Keratinocyte (primary cell): ENCODE data around the gene STK35. TPM values are rescaled to one million over a fixed set of nuclear protein-coding genes. Genes with fewer than 3 reads are reported as not detected.

Experiments
- DNase-seq: peaks from one replicate; pipeline ENCODE4 v3.0.0-alpha.2; 2011; ENCODE audit warnings: low read depth, missing footprints, low spot score
- FAIRE-seq: peaks from 2 replicates; lab custom pipeline; 2011; peaks lifted over from hg19 to GRCh38; lab: Jason Lieb, UNC
- H2AFZ ChIP-seq: 2 replicates; pipeline ENCODE4 v1.6.0; 2012; ENCODE audit warnings: low read length, control low read depth, inconsistent platforms; ENCODE audit not compliant: control insufficient read depth
- H3K27ac ChIP-seq: 2 replicates; pipeline ENCODE4 v1.5.1; 2011; ENCODE audit warnings: low read length; ENCODE audit not compliant: control insufficient read depth, insufficient read depth
- H3K27me3 ChIP-seq: 3 replicates; pipeline ENCODE4 v1.6.0; 2011; ENCODE audit warnings: low read length; ENCODE audit not compliant: control insufficient read depth, insufficient read depth; ENCODE audit errors: extremely low read depth
- H3K36me3 ChIP-seq, 2 experiments: 2 replicates in 1 of 2; 3 replicates in 1 of 2; pipeline ENCODE4 v1.5.1; 2011; ENCODE audit warnings: low read length in 2 of 2, mild to moderate bottlenecking in 1 of 2; ENCODE audit not compliant: control insufficient read depth in 2 of 2, insufficient read depth in 2 of 2; ENCODE audit errors: extremely low read depth in 1 of 2
- H3K4me1 ChIP-seq: 3 replicates; pipeline ENCODE4 v1.5.1; 2011; ENCODE audit warnings: low read length; ENCODE audit not compliant: control insufficient read depth, insufficient read depth; ENCODE audit errors: extremely low read depth
- H3K4me2 ChIP-seq: 3 replicates; pipeline ENCODE4 v1.6.0; 2011; ENCODE audit warnings: low read depth, low read length; ENCODE audit not compliant: control insufficient read depth, insufficient read depth; ENCODE audit errors: extremely low read depth
- H3K4me3 ChIP-seq, 3 experiments: fragments of 200-600 bp in 1 of 3; sonication (generic) in 1 of 3; 2 replicates in 2 of 3; 3 replicates in 1 of 3; pipeline ENCODE4 v1.5.1; 2011 to 2016; ENCODE audit warnings: low read length in 3 of 3, mild to moderate bottlenecking in 3 of 3, control low read depth in 2 of 3, inconsistent platforms in 1 of 3, low read depth in 1 of 3, mixed read lengths in 1 of 3, mixed run types in 1 of 3, moderate library complexity in 1 of 3; ENCODE audit not compliant: control insufficient read depth in 2 of 3, insufficient read depth in 2 of 3; ENCODE audit errors: extremely low read depth in 1 of 3
- H3K79me2 ChIP-seq: 2 replicates; pipeline ENCODE4 v1.6.0; 2012; ENCODE audit warnings: low read length; ENCODE audit not compliant: control insufficient read depth, insufficient read depth
- H3K9ac ChIP-seq: 3 replicates; pipeline ENCODE4 v1.6.0; 2011; ENCODE audit warnings: low read length; ENCODE audit not compliant: control insufficient read depth, insufficient read depth; ENCODE audit errors: extremely low read depth
- H3K9me1 ChIP-seq: 3 replicates; pipeline ENCODE4 v1.6.0; 2011; ENCODE audit warnings: low read length; ENCODE audit not compliant: control insufficient read depth, insufficient read depth; ENCODE audit errors: extremely low read depth
- H3K9me3 ChIP-seq: 2 replicates; pipeline ENCODE4 v1.5.1; 2012; ENCODE audit warnings: low read depth, low read length; ENCODE audit not compliant: control insufficient read depth
- H4K20me1 ChIP-seq: 3 replicates; pipeline ENCODE4 v1.6.0; 2011; ENCODE audit warnings: low read length; ENCODE audit not compliant: control insufficient read depth, insufficient read depth; ENCODE audit errors: extremely low read depth
- CTCF ChIP-seq, 3 experiments: IDR thresholded peaks in 1 of 3; conservative IDR thresholded peaks in 1 of 3; optimal IDR thresholded peaks in 1 of 3; 2 replicates in 2 of 3; 3 replicates in 1 of 3; pipeline versions ENCODE3 to v1.5.1; 2011; ENCODE audit warnings: low read length in 3 of 3, mild to moderate bottlenecking in 3 of 3, moderate library complexity in 2 of 3, control low read depth in 1 of 3, inconsistent platforms in 1 of 3; ENCODE audit not compliant: insufficient read depth in 2 of 3; ENCODE audit errors: extremely low read depth in 1 of 3
- EZH2 ChIP-seq: IDR thresholded peaks from one replicate; pipeline ENCODE4 v1.6.1; 2012; ENCODE audit warnings: inconsistent platforms, mild to moderate bottlenecking, low read length, moderate library complexity
- dilution Hi-C: fragments of 300-500 bp; cut with MboI; formaldehyde crosslinking; loops from one replicate; pipeline ENCODE4 v1.7.0; 2020; ENCODE audit warnings: low sequenced_read_pairs; ENCODE audit not compliant: extremely low pct_ligation_motif_present
- polyA plus RNA-seq, 5 experiments: library from polyadenylated mRNA; depleted of rRNA in 3 of 5; stranded (reverse) in 3 of 5; stranded (forward) in 1 of 5; unstranded in 1 of 5; fragments of >200 nt; gene quantifications; 1 replicate in 1 of 5; 2 replicates in 3 of 5; 3 replicates in 1 of 5; pipeline versions ENCODE4 v1.2.1 to v1.2.3, GENCODE V29; 2011 to 2012; ENCODE audit warnings: missing spikeins in 2 of 5, low read depth in 1 of 5, low replicate concordance in 1 of 5

Gene STK35
- polyA plus RNA-seq, 1 donor (not counting 4 experiments of a cell fraction or from before 2014, with no cell fraction given), result 6.5 TPM

GRCh38 chr20:2116170-2116940 lies 14.7 kb downstream of the STK35 start:
- DNase-seq (no peak), FAIRE-seq (no peak)
- TF ChIP-seq EZH2, result no peak

GRCh38 chr20:2118783-2119182 lies 17.2 kb downstream of the STK35 start:
- H3K9ac ChIP-seq, result no peak overlapping the region
- H3K27ac ChIP-seq, result no peak overlapping the region
- DNase-seq, result no peak
- dilution Hi-C loops, result no loop called here
- peaks cover 3% of the 10 kb centered on the region for H4K20me1 ChIP-seq
- no peaks in the 10 kb centered on the region for H3K9me1 ChIP-seq
- peaks cover 21 to 27% of the 10 kb centered on the region in 2 experiments for H3K36me3 ChIP-seq
- H3K27me3 ChIP-seq, result no peaks in the 10 kb centered on the region
- peaks cover 5% of the 10 kb centered on the region for H3K4me1 ChIP-seq
- no peak overlapping the region for H3K4me3 ChIP-seq
- FAIRE-seq, result peak; percentile 26
- H2AFZ ChIP-seq, result no peak overlapping the region
- TF ChIP-seq CTCF (optimal IDR thresholded peaks at IDR 0.05 in 1 of 3, IDR thresholded peaks at IDR 0.05 in 1 of 3, conservative IDR thresholded peaks at IDR 0.05 in 1 of 3; ENCODE audit: extremely low read depth in 1 of 3, insufficient read depth in 2 of 3, low read length in 3 of 3) (no peak), EZH2 (no peak)
- H3K4me2 ChIP-seq, result no peak overlapping the region
- H3K9me3 ChIP-seq, result no peaks in the 10 kb centered on the region
- H3K79me2 ChIP-seq, result peaks cover 91% of the 10 kb centered on the region

More at GRCh38 chr20:2116170-2116940, 14.7 kb downstream of the STK35 start:
- H3K27ac ChIP-seq, result no peak overlapping the region
- H3K4me2 ChIP-seq, result no peak overlapping the region
- H3K4me1 ChIP-seq, result peaks cover 5% of the 10 kb centered on the region
- peaks cover 25 to 37% of the 10 kb centered on the region in 2 experiments for H3K36me3 ChIP-seq
- no peaks in the 10 kb centered on the region for H3K9me3 ChIP-seq
- dilution Hi-C loops, result no loop called here
- H3K27me3 ChIP-seq, result no peaks in the 10 kb centered on the region
- no peaks in the 10 kb centered on the region for H3K9me1 ChIP-seq
- peaks cover 5% of the 10 kb centered on the region for H4K20me1 ChIP-seq
- H2AFZ ChIP-seq, result no peak overlapping the region
- H3K79me2 ChIP-seq, result peaks cover 91% of the 10 kb centered on the region
- no peak overlapping the region for H3K9ac ChIP-seq
- H3K4me3 ChIP-seq, result no peak overlapping the region
